Daoy (cell line): ENCODE measurements around the gene PHF21B. TPM values are rescaled to one million over a fixed set of nuclear protein-coding genes. Genes with fewer than 3 reads are reported as not detected.
"Not testable (repeated sequence)": the region's sequence is repeated elsewhere in the genome, so short reads cannot be mapped to it uniquely, and the experiment has no call there.

ENCODE experiments used
- DNase-seq: peaks from one replicate; pipeline ENCODE4 v3.0.0-alpha.2; 2015; ENCODE audit warnings: low read depth
- total RNA-seq: library from RNA; depleted of rRNA; stranded (reverse); fragments of >200 nt; shearing (Covaris generic); gene quantifications from 2 replicates; pipeline ENCODE4 v1.2.3, GENCODE V29; 2014; rRNA removed

PHF21B gene
- total RNA-seq, result 0.18 and 0.57 TPM in 2 replicates

DNA sequence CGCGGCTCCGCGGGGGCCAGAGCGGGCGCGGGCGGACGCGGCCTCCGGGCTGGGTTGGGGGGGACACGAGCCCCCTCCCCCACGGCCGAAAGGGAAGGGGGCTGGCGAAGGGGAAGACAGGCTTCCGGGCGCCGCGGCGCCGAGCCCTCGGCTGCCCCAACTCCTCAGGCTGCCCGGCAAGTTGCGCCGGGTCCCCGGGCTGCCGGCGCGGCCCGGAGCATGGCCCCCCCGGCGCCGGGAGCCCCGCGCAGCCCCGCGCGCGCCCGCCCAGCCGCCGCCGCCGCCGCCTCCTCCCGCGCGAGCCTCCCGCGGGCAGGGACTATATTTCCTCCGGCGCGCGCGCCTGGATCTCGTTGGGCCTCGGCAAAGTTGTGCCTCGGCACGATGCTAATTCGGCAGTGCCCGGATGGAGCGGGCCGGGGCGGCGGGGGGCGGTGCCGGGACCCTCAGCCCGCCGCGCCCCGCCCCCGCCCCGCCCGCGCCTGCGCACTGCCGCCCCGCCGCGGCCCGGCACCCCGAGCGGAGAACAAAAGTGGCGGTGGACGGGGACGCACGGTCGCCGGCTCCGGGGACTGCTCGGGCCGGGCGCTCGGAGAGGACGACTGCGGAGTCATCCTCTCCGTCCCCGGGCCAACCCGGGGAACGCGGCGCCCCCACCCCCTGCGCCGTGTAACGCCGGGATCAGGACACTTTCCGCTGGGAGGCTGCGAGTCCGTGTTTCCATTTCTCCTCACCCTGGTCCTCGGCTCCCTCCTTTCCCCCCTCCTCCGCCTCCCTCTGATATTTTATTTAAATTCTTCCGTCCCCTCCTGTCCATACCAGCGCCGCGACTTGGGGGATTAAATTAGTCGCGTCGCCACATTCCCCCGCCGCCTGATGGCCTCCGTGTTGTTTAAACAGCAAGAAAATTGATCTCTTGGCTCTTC lies at the start of gene PHF21B:
Gene PHF21B, minus strand, starts transcription at position 400 of the 926 bp plus-strand sequence. CDS start 456 bp downstream, outside the sequence.
- peak; percentile 86 for DNase-seq

DNA sequence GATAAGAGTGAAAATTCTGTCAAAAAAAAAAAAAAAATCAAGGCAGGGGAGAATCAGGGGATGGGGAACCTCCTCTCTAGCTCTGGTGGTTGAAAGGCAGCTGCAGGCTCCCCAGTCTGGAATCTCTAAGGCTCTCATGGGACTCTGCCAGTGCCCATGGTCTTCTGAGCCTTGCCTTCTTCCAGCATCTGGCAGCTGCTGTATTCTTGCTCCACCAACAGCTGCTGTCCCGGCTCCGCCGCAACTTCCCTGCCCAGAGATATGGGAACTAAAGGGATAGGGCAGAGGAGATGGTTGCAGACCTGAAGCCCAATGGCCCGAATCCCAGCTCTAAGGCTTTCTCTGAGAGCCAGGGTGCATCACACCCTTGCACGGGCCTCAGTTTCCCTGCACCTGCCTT lies 49.5 kb upstream of the PHF21B start:
- DNase-seq, result no peak

DNA sequence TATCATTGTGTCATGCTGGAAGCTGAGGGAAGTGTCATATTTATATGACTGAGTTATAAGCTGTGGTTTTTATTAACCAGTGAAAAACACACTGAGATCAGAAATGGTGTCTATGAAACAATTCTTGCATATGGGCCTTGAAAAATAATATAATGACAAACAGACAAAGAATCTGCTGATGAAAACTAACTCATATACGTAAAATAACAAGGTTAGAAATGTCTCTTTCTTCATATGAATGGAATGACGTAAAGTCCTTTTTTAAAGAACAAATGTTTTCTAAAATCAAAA lies 48.8 kb upstream of the PHF21B start:
- DNase-seq, result no peak

DNA sequence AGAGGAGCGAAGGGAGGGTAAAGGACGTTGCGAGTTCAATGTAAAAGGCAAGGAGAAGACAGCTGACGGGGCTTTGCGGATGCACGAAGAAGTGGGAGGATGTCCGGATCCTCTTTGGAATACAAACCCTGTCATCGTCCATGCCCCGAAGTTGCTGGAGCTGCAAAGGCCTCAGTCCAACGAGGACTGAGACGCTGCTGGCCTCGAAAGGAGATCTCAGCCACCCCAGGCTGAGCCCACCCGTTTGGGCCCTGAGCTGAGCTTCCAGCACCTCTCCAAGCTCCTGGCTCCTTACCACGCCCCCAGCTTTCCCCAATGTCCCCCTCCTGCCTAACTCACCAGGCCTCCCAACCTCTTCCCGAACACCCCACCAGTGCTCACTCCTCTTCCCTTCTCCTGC lies 46.1 kb upstream of the PHF21B start:
- DNase-seq, result no peak

DNA sequence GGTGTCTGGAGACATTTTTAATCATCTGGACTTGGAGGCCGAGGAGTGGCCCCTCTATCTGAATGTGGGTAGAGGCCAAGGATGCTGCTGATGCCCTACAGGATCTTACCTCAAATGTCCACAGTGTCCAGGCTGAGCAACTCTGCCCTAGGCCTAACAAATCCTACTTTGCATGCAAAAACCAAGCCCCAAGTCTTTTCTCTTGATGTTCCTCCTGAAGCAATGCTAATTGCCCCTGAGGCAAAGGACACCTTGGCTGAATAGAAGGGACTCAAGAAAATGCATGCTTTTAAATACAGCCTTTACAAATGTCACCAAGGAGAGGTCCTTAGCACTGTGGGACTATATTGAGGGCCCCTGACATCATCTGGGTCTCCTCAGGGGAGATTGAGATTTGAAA lies 43.8 kb upstream of the PHF21B start:
- DNase-seq, result no peak

DNA sequence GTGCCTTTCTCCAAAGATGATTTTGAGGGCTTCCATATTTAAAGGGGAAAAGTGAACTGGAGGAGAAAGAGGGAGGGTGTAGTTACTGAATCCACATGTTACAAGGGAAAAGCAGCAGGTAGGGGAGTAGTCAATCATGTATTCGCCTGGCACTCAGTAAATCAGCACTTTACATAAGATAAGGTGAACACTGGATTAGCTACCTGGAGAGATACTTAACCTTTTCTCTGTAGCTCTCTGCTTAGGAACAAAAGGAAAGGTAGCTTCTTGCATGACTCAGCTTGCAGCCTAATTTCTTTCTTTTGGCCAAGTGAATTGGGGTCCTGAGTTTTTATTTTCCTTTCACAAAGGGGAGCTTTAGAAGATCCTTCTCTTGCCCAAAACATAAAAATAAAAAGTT lies 43.3 kb upstream of the PHF21B start:
- no peak for DNase-seq

DNA sequence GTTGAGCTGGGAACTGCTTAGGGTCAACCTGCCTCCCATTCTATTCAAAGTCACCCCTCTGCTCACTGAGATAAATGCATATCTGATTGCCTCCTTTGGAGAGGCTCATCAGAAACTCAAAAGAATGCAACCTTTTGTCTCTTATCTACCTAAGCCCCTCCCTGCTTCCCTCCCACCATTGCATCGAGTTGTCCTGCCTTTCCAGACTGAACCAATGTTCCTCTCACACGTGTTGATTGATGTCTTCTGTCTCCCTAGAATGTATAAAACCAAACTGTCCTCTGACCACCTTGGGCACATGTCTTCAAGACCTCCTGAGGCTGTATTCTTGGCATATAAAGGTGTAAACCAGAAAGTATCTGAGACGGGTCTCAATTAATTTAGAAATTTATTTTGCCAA lies 42.9 kb upstream of the PHF21B start:
- DNase-seq, result not testable (repeated sequence)

DNA sequence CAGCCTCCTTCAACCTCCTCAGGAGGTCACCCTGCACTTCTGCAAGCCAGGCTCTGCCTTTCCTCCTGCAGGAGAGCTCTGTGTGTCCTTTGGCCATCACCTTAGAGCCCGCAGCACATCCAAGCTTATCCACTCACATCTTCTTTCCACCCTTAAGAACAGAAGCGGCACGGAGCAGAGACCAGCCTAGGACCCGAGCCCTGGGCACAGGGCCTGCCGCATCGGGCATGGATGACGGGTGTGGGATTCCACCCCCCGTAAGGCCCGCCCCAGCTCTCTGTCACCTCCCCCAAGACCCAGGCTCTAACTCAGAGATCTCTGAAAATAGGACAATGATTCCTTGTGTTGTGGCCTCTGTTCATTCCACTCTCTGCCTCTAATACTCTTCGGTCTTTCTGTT lies 42.1 kb upstream of the PHF21B start:
- no peak for DNase-seq

DNA sequence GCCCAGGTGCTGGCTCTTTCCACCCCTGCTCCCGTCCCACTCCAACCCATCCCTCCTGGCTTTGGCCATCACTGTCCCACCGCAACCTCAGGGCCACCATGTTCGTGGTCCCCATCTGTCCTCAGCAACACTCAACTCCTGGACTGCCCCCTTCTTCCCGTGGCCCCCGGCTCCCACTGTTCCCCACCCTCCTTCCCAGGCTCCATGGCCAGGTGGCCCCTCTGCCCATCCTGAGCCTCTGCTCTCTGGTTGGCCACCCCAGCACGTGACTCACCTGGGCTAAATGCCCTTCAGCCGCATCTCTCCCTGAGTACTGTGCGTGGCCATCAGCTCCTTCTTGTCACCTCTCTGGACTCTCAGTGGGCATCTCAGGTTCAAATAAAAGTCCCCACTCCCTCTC lies 41.6 kb upstream of the PHF21B start:
- no peak for DNase-seq

DNA sequence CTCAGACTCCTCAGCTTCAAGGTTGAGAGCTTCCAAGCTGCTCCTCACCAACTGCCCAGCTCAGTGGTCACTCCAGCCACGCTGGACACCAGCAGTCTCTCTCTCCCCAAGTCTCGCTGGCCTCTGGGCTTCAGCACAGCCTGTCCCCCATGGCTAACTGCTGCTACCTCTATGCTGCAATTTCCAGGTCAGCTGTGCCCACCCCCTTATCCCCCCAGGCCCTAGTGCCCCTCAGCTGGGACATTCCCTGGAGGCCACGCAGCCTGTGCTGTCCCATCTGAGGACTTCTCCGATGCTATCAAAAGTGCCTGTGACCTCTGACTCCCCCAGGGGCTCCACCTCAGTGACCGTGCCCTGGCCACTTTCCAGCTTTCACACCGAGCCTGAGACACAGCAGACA lies 37.5 kb upstream of the PHF21B start:
- no peak for DNase-seq

DNA sequence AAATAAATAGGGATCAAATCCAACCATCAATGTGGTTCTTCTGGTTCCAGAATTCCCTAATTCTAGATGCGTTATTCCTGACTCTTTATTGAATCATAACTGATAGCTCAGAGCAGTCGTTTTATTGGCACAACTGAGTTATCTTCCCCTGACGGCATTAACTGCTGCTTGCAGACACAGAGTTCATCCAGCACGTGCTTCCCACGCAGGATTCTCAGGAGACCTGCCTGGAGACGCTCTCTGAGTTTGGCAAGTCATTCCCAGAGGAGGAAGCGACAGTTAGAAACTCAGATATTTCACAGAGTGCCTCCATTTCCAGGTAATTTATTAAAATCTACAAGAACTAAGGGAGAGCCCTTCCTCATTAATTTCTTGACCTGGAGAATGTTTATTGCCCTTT lies 35.4 kb upstream of the PHF21B start:
- no peak for DNase-seq

DNA sequence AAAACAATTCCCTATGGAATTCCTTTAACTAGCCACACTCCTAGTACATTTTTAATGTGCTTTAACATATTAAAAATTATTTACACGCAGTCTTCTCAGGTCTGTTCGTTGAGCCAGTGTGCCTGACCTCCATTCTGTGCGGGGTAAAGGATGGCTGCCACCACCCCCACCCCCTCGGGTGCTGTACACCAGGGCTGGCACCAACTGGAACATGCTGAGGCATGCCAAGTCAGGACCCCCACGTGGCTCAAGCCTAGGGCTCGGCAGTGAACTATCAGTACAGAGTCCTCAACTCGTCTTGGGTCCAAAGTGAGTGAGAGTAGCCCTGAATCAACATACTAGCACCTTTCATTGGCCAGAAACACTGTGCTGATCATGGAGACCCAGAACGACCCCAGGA lies 32.5 kb upstream of the PHF21B start:
- no peak for DNase-seq

DNA sequence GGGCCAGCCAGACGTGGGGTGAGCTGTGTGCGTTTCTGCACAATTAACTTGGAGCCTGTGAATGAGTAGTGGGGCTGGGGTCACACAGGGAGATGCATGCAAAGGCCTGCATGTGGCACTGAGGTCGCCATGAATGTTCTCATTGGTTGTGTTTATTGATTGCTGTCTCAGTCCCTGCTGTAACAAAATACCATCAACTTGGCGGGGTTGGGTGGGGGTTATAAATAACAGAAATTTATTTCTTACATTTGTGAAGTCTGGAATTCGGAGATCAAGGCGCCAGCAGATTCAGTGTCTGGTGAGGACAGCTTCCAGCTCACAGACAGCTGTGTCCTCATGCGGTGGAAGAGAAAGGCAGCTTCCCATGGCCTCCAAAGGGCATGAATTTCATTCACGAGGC lies 29.3 kb upstream of the PHF21B start:
- DNase-seq, result no peak

DNA sequence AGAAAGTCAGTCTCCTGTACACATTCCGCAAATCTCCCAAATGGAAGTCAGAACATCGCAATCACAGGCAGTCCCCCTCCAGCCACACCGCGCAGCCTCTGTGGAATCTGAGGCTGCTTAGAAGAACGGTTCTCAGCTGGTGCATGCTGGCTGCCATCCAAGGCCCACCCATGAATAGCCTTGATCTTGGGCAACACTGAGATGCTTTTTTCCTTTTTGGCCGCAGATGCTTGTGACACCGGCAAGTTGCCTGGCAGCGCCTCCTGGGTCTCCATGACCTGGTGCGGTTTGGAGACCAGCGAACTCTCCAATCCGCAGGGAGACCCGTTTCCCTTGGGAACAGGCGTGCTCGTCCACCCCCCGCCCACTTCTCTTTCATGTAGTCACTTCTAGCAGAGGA lies 26.3 kb upstream of the PHF21B start:
- DNase-seq, result peak; percentile 31

DNA sequence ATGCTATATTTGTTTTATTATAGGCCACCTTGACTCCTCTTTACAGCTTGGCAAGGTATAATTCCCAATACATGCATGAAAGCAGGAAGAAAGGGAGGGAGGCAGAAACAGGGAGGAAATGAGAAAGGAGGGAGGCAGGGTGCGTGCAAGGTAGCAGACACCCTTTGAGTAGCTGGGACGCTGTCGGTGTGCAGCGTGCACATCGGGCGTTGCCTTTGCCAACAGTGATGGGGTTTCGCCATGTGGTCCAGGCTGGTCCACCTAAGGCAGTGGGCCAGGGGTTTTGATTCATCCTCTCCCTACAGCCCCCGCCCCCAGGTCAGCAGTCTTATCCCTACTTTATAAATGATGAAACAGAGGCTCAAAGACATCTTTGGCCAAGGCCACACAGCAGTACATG lies 25.0 kb upstream of the PHF21B start:
- DNase-seq, result no peak

DNA sequence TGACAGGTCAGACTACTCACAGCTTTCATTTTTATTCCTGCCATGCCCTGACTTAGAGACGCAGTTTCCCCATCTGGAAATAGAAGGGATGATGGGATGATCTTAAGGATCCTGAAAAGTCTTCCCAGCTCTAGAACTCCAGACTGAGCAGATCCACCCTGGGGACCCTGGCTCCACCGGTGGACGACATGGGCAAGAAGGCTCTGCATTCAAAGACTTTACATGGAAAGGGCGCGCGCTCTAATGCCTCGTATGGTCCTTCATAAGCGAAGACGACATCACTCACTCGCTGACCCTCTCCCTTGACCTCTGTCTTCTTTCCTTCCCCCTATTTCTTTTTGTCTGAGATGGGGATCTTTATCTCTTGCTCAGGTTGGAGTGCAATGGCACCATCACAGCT lies 24.4 kb upstream of the PHF21B start:
- DNase-seq, result no peak

DNA sequence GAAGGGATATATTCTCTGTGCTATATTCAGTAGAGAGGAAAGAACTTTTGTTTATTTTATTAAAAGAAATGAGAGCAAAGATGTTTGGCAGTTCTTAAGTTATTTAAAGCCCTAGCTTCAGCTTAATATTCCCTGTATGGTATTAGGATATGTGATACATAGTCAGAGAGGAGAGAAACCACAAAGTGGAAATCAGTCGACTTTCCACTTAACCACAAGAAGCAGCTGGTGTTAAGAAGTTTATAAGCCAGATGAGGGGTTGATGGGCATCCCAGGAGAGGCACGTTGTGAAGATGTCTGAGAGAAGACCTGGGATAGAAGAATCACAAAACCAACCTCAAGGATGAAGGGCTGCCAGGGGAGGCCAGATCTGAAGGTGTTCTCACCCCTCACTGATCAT lies 23.3 kb upstream of the PHF21B start:
- DNase-seq, result no peak

DNA sequence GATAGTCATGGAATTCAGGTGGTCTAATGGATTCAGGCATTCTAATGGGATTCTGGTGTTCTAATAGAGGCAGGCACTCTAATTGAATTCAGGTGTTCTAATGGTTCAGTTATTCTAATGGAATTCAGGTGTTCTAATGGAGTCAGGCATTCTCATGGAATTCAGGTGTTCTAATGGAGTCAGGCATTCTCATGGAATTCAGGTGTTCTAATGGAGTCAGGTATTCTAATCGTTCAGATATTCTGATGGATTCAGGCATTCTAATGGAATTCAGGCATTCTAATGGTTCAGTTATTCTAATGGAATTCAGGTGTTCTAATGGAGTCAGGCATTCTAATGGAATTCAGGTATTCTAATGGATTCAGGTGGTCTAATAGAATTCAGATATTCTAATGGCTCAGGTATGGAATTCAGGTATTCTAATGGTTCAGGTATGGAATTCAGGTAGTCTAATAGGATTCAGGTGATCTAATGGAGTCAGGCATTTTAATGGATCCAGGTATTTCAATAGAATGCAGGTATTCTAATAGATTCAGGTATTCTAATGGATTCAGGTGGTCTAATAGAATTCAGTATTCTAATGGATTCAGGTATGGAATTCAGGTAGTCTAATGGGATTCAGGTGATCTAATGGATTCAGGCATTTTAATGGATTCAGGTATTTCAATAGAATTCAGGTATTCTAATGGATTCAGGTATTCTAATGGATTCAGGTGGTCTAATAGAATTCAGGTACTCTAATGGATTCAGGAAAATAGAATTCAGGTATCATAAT lies 22.0 kb upstream of the PHF21B start:
- DNase-seq, result no peak

DNA sequence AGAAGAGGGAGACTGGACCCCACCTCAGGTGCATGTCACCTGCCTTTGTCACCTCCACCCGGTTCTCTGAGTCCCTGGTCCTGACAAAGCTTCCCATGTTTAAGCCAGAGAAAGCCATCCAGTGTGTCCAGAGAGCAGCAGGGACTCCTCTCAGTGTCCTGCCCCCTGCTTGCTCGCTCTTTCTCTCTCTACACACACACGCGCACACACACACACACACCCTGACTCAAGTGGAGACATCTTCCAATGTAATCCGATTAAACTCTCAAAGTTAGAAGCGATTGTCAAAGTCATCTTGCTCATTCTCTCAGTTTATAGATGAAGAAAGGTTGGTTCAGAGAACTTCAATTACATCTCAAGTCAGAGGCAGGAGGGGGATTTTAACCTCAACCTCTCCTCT lies 19.7 kb upstream of the PHF21B start:
- DNase-seq, result no peak

DNA sequence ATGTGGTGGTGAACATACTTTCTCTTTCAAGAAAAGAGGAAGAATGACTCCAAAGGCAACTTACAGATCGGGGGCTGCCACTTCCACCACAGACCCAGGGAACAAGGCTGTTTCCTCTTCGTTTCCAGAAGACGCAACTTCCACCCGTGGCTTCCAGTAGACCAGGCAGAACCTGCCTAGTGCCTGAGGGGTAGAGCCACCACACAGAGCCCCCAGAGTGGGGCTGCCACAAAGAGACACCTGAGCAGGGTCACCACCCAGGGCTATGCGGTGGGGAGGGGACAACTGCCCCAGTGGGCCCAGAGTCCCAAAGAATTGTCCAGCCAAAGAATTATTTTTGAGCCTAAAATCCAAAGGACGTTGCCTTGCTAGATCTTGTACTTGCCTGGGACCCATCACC lies 16.7 kb upstream of the PHF21B start:
- DNase-seq, result no peak

DNA sequence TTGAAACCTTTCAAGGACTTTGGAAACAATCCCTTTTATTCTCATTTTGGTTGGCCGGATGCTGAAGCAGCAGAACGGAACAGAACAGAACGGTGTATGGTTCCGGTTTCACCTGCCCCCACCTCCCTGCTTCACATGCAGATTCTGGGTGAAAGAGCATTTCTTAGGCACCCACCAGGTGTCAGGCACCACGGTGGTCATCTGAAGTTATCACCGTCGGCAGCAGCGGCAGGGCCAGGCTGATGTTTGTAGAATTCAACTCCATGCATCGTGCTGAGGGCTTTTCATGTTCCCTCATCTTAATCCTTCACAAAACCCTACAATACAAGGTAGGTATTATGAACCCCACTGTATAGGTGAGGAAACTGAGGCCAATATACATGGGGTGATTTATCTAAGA lies 13.6 kb upstream of the PHF21B start:
- no peak for DNase-seq

DNA sequence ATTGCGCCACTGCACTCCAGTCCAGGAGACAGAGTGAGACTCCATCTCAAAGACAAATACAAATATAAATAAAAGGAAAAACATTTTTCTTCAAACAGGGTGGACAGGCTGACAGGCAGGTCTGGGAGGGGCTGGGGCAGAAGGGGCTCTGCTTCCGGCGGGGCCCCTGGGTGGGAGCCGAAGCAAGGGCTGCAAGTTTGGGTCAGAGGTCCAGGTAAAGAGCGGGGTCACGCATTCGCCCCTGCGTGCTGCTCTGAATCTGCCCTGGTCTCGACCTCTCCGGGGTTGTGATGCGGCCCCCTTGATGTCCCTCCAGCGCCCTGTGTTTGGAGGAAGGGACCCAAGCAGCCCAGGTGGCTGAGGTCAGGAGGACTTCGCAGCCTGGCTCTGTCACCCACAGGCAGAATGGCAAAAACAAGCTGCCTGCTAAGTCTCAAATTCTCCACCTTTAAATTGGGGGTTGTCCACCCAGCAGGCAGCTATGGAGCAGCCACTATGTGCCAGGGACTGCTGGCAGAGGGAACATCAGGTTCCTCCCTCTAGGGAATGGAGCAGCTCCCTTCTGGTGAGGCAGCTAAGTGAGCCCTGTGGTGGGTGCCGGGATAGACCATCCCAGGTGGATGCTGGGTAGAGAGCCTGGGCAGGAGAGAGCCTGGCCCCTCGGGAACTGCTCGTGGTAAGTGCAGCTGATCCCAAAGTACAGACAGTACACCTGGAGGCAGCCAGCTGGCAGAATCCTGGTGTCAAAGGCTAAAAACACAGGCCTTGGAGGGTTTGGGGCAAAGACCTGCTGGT lies 10.3 kb upstream of the PHF21B start:
- DNase-seq, result no peak
